ENCODE data around the gene TRAF3IP1.
A peak's percentile ranks its signal among the peaks of the same experiment; 100 is the strongest.

TRAF3IP1 gene

DNA sequence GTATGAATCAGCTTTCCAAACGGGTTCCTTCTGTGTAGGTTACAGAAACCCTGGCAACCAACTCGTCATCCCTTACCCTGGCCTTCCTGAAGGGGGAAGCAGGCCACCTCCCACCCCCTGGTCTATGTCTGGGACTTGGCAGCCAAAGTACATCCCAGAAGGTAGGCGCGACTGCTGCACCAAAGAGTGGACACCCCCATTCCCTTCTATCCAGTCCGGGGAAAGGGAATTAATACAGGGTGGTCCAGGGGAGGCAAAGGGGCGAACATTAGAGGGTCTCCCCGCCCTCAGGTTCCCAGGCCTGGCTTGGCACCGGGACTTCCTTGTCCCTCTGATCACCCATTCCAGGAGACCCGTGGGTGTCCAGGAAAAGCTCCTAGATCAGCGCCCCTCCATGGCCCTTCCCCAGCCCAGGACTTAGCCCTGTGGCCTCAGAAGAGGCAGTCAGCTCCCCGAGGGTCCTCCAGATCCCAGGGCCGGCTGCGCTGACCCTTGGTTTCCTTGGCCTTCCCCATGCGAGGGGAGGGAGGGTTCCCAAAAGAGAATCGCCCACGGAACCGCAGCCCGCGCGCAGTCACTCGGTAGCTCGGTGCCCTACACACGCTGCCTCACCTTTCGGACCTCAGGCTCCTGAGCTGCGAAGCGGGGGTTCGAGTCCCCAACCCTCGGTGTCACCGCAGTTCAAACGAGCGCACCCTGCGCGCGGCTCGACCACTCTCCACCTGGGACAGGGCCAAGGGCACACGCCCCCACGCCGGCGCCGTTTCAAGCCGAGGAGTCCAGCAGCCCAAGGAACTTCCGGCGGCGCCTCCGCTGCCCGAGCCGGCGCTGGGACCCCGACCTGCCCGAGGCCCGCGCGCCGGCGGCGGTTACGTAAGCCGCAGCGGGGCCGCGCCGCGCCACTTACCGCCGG, 32.3 kb upstream of the TRAF3IP1 start, which contains the start of gene PER2:
TSS of gene PER2 (minus strand) at position 874 of the 913 bp plus-strand sequence. CDS start 10,674 bp downstream, outside the sequence.
- DNase-seq (ENCODE audit: low read depth in 2 of 2), result peak in 1 of 2 donors; percentile 21

DNA sequence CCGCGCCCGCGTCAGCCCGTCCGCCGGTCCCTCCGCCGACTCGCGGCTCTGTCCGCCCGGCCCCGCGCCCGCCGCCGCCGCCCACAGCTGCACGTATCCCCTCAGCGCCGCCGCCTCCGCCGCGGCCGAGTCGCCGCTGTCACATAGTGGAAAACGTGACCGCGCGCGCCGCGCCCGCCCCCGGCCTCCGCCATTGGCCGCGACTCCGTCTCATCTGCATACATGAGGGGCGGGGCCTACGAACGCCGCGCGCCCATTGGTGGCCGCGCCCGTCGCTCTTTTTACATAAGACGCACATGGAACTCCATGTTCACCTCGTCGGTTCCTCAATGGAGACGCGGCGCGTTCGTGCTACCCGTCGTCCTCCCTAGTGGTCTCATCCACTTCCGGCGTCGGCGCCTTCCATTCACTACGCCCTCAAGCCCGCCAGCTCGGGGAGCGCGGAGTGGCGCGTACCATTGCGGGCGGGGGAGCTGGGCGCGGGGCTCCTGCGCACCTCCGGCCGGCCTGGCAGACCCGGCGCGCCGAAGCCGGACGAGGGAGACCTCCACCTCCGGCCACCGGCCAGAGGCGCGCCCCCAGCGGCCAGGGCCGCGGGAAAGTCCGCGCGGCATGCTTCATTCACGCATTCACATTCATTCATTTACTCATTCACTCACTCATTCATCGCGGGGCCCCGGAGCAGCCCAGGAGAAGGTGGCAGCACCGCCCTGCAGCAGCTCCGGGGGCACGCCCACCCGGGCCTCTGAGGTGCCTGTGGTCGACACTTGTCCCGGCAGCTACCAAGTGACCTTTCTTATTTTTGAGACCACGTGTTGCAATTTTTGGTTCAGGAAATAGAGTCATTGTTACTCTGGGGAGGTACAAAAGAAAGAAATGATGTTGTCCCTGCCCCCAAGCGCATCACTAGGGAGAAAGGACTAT, 31.4 kb upstream of the TRAF3IP1 start:
- DNase-seq (ENCODE audit: low read depth in 2 of 2), result peak; percentile 94 to 96

DNA sequence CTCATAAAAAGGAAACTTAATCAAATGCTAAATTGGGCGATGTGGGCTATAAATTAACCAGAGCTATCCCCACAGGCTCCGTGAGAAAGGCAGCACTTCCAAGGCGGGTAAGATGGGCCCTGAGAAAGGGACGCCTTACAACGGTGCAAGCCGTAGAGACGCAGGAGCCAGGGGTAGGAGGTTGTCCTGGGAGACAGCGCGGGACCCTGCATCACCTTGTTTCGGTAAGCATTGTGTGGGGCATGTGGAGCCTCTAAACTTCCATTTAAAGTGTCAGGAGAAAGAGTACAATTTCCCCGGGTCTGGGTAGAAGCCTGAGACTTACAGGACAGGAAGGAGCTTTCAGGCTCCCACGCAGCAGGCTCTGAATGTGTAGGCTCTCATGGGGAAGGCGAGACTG, 30.7 kb upstream of the TRAF3IP1 start:
- DNase-seq (ENCODE audit: low read depth in 2 of 2), result no peak

DNA sequence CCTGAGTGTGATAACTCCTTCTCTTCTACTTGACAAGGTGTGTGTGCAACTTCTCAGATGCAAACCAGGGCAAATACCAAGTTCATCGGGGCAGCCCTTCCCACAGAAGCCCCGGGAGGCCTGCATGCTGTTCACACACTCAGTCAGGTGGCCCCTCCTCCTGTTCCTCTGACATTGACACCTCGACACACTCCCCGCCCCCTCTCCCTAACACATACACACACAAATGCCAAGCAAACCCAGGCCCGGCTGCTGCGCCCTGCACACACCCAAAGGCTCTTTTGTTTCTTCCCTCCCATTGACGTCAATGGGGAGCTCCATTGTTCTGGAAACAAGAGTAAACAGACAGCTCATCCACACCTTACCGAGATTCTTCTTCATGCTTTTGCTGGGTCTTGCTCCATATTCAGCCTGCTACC, 30.2 kb upstream of the TRAF3IP1 start:
- no peak for DNase-seq (ENCODE audit: low read depth in 2 of 2)

DNA sequence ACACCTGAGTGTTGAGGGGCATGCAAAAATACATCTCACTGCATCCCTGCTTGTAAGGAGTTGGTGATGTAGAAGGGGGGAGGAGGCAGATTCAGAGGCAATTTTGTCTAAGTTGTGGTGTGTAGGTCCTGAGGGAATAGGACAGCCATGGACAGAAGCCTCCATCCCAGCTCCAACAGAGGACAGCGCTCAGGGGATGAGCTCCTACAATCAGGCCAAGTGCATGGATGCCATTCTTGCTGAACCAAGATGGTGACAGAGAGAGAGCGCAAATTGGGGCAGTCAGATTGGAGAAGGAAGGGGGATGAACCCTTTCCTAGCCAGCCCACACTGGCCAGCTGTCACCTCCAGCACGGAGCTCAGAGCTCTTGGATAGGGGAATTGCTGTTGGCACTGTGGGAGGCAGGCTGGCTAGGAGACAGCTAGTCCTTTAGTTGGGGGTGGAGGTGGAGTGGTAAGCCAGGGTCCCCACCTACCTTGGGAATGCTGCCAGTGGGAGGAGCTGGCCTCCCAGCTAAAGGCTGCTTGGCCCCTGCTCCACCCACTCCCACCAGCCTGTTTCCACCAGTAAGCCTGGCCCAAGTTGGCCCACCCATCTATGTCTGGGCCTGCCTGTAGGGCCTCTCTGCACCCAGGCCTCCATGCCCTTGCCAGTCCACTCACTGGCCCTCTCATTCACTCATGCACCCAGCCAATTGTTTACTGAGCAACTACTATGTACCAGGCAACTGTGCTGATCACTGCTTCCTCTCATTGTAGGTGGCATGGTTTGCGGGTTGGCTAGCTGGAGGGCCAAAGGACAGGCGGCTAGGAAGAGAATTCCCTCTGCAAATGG, 29.4 kb upstream of the TRAF3IP1 start:
- no peak for DNase-seq (ENCODE audit: low read depth in 2 of 2)

DNA sequence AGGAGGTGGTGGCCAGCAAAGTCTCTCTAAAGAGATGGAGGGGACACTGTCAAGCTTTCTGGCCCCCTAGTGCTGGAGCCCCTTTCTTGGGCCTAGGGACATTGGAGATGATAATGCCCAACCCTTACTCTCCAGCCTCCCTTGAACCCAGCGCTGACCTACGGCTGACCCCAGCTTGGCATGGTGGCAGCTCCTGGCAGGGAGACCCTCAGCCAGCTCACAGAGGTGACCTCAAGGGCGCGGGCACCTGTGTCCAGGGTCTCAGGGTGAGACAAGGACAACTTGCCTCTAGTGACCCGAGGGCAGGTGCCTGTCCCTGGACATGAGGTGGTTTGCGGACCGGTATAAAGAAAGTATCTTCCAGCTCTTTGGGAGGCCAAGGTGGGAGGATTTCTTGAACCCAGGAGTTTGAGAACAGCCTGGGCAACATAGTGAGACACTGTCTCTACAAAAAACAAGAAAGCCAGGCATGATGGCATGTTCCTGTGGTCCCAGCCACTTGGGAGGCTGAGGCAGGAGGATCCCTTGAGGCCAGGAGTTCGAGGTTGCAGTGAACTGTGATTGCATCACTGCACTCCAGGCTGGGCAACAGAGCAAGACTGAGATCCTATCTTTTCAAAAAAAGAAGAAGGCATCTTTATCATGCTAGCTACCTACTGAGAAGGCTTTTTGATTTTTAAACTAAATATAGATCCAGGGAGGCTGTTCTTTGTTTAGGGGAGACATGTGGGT, 28.6 kb upstream of the TRAF3IP1 start:
- no peak for DNase-seq (ENCODE audit: low read depth in 2 of 2)

DNA sequence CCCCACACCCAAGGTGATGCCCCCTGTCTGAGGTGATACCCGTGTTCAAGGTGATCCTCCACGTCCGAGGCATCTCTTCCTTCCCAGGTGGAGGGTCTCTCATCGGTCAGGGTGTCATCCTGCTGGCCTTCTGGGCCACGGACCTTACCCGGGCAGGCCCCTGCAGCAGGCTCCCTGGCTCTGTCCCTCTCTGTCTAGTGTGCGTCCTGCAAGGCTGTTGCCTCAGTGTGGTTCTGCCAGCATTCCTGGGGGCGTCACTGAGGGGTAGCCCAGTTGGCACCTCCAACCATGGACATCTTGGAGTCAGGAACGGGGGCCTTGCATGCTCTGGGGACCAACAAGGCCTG, 26.3 kb upstream of the TRAF3IP1 start:
- no peak for DNase-seq (ENCODE audit: low read depth in 2 of 2)

DNA sequence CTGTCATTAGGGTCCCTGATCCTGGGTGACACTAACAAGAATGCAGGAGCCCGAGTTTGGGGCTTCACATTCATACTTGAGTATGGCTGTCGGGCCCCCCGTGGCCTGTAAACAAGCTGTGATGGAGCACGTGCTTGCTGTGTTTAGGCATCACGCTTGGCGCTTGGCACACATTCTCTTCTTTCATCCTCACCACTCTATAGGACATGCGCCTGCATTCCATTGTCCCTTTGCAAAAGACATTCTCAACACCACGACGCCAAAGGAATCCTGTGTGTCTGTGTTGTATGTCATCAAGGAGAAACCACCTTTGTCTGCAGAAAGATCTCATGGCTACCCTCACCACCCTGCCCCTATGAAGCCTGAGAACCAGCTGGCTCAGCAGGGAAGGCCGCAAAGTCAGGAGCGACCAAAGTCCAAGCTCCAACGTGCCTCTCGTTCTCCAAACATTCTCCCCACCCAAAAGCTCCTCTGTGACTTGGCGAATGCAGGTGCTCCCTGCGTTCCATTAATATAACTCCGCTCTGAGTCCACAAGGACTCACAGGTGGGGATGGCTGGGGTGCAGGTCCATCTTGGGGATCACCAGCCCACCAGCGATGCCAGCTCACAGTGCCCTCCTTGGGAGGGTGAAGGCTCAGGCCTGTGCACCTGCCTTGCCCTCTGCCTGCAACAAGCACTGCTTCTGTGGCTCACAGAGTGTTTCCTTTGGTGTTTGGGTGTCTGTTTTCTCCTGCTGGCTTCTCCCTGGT, 25.8 kb upstream of the TRAF3IP1 start:
- DNase-seq (ENCODE audit: low read depth in 2 of 2), result no peak

DNA sequence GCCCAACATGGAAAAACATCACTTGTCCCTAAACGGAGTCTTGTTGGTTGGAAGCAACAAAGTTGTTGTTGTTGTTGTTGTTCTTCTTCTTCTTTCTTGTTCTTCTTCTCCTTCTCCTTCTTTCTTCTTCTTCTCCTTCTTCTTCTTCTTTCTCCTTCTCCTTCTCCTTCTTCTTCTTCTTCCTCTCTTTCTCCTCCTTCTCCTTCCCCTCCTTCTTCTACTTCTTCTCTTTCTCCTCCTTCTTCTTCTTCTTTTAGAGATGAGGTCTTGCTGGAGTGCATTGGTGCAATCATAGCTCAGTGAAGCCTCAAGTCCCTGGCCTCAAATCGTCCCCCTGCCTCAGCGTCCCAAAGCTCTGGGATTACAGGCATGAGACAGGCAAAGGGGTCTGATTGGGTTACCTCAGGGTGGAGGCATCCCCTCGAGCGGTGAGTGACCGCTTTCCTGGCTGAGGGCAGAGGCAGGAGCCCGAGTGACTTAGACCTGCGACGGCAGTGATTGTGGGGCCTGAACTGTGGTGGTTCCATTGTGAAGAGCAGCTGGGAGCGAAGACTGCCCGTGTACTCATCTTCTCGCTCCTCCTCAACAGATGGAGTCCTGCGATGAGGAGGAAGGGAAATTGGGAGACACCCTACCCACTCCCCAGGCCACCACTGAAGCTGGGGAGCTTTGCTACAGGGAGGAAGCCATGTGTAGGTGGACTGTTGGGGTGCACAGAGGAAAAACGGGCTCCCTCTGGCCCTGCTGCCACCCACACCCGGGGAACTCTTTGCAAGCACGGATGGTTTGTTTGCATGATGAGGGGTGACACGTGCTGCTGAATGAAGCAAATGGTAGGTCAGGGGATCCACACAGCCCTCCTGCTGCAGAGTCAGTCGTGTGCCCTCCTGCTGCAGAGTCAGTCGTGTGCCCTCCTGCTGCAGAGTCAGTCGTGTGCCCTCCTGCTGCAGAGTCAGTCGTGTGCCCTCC, 24.9 kb upstream of the TRAF3IP1 start:
- DNase-seq (ENCODE audit: low read depth in 2 of 2), result no peak

DNA sequence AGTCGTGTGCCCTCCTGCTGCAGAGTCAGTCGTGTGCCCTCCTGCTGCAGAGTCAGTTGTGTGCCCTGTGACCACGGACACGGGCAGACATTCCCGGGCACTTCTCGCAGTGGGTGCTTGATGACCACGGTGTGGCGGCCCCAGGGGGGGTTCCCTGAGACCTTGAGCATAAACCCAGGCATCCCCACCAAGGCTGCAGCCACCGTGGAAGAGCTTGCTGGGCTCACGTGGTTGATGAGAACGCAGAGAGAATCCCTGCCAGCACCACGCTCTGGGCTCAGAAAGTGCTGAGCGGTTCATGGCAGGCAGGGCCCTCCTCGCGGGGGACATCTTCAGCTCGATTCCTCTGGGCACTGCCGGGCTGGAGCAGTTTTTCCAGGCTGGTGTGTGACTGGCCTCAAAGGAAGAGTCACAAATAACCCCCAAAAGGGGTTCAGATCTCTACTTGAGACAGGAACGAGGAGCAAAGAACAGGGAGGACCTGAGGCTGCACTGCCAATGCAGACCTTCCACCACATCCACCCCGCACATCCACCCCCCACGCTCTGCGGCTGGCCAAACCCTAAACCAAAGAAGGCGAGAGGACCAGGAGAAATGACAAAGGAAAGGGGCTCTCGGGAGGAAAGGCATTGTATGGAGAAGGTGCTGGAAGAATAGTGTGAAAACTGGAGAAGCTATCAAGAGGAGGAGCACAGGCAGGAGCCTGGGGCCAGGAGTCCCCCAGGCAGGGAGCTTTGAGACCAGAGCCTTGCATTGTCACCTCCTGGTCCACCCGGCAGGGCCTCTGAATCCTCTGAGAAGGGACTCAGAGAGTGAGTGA, 23.5 kb upstream of the TRAF3IP1 start:
- no peak for DNase-seq (ENCODE audit: low read depth in 2 of 2)

DNA sequence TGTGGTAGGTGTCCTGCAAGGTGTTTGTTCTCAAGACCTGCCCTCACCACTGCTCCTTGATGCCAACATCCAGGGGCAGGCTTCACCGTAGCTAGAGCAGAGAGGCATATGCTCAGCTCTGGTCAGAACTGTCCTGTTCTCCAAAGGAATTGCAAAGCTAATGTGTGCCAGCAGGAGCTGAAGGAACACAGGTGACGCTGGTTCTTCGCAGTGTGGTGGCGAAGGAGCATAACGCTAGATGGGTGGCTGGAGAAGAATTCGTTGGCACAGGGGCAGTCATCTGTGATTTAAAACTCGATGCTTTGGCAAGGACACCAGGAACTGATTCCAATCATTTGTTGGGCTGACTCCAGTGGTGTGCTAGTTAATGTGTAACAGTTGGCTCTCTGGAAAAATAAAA, 20.5 kb upstream of the TRAF3IP1 start:
- DNase-seq (ENCODE audit: low read depth in 2 of 2), result no peak

DNA sequence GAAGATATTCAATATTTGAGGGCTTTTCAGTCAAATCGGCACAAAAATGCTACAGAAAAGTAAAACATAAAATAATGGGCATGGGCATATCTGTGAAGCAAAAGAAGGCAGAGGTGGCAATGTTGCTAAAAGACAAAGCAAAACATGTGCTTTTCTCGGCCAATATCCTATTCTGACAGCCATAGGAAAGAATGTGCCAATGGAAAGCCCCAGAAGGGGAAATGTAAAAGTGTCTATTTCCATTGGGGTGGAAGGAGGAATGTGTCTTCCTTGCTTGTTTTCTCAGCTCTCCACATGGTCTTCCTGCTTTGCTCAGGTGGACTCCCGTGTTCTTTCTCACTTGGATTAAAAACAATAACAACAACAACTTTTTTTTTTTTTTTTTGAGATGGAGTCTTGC, 18.2 kb upstream of the TRAF3IP1 start:
- DNase-seq (ENCODE audit: low read depth in 2 of 2), result no peak

DNA sequence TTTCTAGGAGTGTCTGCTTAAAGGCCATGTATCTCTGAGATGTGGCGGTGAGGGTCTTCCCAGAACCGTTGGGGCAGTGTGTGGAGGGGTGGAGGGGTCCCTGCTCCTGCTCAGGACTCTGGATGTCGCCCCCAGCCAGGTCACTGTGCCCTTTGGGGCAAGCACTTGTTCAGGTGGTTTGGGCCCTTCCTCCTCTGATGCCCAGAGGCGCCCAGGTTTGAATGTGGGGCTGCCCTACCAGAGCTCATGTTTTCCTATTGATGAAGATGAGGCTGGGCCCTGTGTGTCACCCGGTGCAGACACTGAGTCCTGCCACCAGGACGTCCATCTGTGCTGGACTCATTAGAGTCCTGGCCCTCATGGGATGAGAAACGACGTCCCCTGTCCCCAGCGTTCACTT, 17.6 kb upstream of the TRAF3IP1 start:
- DNase-seq (ENCODE audit: low read depth in 2 of 2), result no peak

DNA sequence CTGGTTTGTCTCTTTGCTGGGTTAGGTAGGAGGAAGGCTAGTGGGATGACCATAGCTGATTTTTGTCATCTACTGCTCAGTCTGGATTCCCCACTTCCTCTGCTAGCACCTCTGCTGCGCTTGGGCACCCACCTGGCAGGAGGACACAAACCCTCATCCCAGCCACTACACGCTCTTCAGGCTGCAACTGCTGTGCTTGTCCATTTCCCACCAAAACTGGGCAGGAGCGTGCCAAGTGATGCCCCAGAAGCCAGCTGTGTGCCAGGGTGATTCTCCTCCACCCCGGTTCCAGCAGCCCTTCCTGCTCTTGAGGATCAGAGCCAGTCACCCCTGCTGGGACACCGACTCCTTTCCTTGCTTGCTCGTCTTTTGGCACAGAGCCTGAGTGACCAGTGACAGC, 16.2 kb upstream of the TRAF3IP1 start:
- no peak for DNase-seq (ENCODE audit: low read depth in 2 of 2)

DNA sequence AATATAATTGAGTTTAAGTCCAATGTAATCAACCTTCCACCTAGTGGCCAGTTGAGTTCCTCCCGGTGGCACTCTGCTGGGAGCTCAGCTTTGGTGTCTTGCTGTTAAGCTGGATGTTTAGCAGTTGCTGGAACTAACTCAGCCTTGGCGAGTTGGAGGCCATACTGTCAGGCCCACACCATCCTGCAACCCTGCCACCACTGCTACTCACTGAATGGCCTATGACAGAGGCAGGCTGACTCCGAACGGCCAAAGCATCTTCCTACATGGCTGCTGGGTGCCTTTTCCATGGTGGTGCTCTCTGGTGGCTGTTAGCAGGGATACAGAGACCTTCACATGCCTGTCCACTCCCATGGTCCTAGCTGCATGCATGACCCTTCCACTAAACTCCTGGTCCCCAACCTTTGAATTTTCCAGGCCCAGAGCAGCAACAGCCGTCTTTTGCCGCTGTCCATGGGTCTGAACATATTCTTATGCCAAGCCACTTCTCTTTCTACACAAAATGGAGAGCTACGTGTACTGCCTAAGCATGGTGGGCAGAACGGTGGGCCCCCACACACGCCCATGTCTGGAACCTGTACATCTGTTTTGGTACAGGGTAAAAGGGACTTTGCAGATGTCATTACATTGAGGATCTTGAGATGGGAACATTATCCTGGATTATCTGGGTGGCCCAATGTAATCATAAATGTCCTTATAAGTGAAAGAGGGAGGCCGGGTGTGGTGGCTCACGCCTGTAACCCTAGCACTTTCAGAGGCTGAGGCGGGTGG, 15.0 kb upstream of the TRAF3IP1 start:
- no peak for DNase-seq (ENCODE audit: low read depth in 2 of 2)

DNA sequence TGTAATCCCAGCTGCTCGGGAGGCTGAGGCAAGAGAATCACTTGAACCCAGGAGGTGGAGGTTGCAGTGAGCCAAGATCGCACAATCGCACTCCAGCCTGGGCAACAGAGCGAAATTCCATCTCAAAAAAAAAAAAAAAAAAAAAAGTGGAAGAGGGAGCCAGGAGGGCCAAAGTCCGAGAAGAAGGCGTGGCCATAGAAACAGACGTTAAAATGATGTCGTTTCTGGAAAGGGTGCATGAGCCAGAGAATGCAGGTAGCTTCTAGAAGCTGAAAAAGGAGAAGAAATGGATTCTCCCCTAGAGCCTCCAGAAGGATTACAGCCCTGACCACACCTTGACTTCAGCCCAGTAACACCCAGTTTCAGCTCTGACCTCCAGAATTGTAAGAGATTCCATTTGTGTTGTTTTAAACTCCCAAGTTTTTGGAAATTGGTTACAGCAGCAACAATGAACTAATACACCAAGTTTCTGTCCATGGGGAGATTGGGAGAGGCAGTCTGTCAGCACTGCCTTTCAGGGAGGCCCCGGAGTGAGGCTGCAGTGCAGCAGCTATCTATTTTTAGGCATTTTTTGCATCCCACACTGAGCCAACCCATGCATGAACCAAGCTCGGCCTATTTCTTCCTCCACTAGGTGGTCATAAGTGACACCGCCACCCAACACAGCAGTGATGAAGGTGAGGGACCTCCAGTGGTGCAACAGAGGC, 14.2 kb upstream of the TRAF3IP1 start:
- no peak for DNase-seq (ENCODE audit: low read depth in 2 of 2)

DNA sequence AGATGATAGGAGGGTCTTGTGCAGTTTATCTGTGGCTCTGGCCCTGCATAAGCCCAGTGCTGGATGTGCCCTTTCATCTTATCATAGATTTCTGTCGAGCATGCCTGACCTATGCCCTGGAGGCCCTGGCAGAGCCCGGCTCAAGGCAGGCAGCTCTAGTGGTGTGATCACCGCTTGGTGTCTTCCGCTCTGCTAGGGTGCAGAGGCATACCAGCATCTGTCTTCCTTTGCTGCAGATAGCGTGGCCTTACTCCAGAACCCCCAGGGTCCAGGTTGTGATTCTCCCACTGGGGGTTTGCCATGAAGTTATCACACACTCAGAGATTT, 13.7 kb upstream of the TRAF3IP1 start:
- DNase-seq (ENCODE audit: low read depth in 2 of 2), result no peak

Measured in stimulated activated CD4-positive, alpha-beta T cell treated with anti-CD3 and anti-CD28 coated beads, Interleukin-15, amount 100 ng/mL, for 48 hours (primary cell).